ENCODE results near the gene RAB28.

RAB28 gene

GRCh38 chr4:13484122-13484748, at the start of gene RAB28:
TSS of gene RAB28 (minus strand) at chr4:13484340.
- peak; percentile 83 to 90 for DNase-seq

GRCh38 chr4:13531625-13531998, 47.5 kb upstream of the RAB28 start:
- no peak for DNase-seq

- no peak for DNase-seq
Measured at GRCh38 chr4:13530823-13531624, 46.9 kb upstream of the RAB28 start.

- DNase-seq, result no peak
Measured at GRCh38 chr4:13529128-13529919, 45.2 kb upstream of the RAB28 start.

GRCh38 chr4:13528821-13529127, 44.6 kb upstream of the RAB28 start:
- DNase-seq, result no peak

- no peak for DNase-seq
Measured at GRCh38 chr4:13527981-13528820, 44.1 kb upstream of the RAB28 start.

GRCh38 chr4:13527192-13527980, 43.2 kb upstream of the RAB28 start:
- no peak for DNase-seq

- DNase-seq, result no peak
Measured at GRCh38 chr4:13526658-13527057, 42.5 kb upstream of the RAB28 start.

GRCh38 chr4:13525606-13526281, 41.6 kb upstream of the RAB28 start:
- DNase-seq, result no peak

GRCh38 chr4:13524504-13525243, 40.5 kb upstream of the RAB28 start:
- DNase-seq, result no peak

- no peak for DNase-seq
Measured at GRCh38 chr4:13523591-13524503, 39.7 kb upstream of the RAB28 start.

- DNase-seq, result no peak
Measured at GRCh38 chr4:13523105-13523477, 39.0 kb upstream of the RAB28 start.

- no peak for DNase-seq
Measured at GRCh38 chr4:13522282-13523104, 38.4 kb upstream of the RAB28 start.

GRCh38 chr4:13521047-13521446, 36.9 kb upstream of the RAB28 start:
- no peak for DNase-seq

GRCh38 chr4:13516315-13516860, 32.2 kb upstream of the RAB28 start:
- DNase-seq, result no peak

GRCh38 chr4:13515268-13515667, 31.1 kb upstream of the RAB28 start:
- no peak for DNase-seq

GRCh38 chr4:13514722-13515121, 30.6 kb upstream of the RAB28 start:
- DNase-seq, result no peak

- DNase-seq, result no peak
Measured at GRCh38 chr4:13511101-13511500, 27.0 kb upstream of the RAB28 start.

- DNase-seq, result no peak
Measured at GRCh38 chr4:13509442-13509841, 25.3 kb upstream of the RAB28 start.
